ENCODE measurements around the gene GTPBP1.

The GTPBP1 gene

GRCh38 chr22:38727530-38728451 lies 22.0 kb downstream of the GTPBP1 start:
- DNase-seq: no peak

GRCh38 chr22:38728871-38729796 lies 23.4 kb downstream of the GTPBP1 start:
- no peak for DNase-seq

GRCh38 chr22:38729946-38730345 lies 24.2 kb downstream of the GTPBP1 start:
- DNase-seq: no peak

DNA sequence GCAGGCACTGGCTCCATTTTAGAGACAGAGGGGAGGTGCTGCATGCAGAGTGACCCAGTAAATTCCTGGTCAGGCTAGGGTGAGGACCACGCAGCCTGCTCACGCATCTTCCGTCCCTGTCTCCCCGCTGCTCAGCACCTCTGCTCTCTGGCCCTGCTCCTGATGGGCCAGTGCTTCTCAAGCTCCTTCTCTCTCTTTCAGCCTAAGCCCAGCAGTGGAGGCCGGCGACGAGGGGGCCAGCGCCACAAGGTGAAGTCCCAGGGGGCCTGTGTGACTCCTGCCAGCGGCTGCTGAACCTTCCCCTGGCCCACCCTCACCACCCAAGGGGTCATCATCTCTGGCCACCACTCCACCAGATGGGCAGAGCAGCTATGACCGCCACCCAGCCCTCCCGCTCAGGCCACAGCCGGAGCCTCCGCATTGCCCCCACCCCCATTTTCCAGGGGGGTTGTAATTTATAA lies 24.7 kb downstream of the GTPBP1 start:
- DNase-seq: no peak

GRCh38 chr22:38731703-38732161 lies 26.0 kb downstream of the GTPBP1 start:
- no peak for DNase-seq

- DNase-seq: no peak
Measured at GRCh38 chr22:38732251-38732815, 26.6 kb downstream of the GTPBP1 start.

- peak in 1 of 2 donors; percentile 65 for DNase-seq
Measured at GRCh38 chr22:38733329-38733723, 27.6 kb downstream of the GTPBP1 start.

GRCh38 chr22:38733724-38734381 lies 28.1 kb downstream of the GTPBP1 start:
- peak; percentile 89 to 93 for DNase-seq

DNA sequence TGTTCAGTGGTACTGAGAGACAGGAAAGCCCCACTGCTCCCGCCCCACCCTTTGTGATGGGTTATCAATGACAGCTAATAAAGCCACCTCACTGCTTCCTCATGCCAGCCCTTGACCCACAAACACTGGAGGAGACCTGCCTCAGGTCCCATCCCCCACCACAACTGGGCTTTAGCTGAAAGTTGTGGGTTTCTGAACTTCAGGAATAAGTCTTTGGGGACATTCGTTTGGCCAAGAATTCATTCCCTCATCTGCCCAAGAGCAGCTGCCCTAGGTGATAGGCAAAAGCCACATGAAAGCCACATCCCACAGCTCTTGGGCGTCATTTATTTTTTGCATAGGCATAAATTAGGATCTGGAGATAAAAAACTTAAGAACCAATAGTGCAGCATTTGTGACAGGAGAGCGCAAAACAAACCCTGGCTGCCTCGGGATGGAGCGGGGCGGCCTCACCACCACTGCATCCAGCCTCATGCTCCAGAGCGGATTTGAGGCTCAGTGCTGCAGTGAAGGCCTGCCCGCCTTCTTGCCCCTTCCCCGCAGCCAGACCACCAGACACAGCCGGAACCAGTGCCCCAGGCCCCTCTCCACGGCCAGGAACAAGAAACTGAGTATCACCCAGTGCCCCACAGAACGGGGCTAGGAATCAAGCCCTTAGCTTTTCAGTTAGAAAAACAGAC lies 28.8 kb downstream of the GTPBP1 start:
- no peak for DNase-seq

DNA sequence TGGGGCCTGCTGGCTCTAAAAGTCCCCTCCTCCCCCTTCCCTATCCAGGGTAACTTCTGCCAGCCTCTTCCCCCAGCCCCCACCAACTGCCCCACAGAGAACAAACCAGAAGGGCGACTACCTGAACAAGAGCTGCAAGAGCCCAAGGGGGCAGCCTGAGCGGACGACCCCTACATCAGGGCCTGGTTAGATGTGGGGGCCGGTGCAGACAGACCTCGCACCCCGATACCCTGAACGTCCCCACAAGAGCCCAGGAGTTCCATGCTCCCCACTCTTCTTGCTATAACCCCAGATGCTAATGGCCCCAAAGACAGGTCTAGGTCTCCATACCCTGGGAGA lies 29.4 kb downstream of the GTPBP1 start:
- DNase-seq: no peak

GRCh38 chr22:38735465-38736256 lies 29.9 kb downstream of the GTPBP1 start:
- peak in 1 of 2 donors; percentile 29 for DNase-seq

- no peak for DNase-seq
Measured at GRCh38 chr22:38736257-38736570, 30.5 kb downstream of the GTPBP1 start.

- DNase-seq: no peak
Measured at GRCh38 chr22:38737302-38738060, 31.7 kb downstream of the GTPBP1 start.

GRCh38 chr22:38738475-38739070 lies 32.8 kb downstream of the GTPBP1 start:
- DNase-seq: no peak

DNA sequence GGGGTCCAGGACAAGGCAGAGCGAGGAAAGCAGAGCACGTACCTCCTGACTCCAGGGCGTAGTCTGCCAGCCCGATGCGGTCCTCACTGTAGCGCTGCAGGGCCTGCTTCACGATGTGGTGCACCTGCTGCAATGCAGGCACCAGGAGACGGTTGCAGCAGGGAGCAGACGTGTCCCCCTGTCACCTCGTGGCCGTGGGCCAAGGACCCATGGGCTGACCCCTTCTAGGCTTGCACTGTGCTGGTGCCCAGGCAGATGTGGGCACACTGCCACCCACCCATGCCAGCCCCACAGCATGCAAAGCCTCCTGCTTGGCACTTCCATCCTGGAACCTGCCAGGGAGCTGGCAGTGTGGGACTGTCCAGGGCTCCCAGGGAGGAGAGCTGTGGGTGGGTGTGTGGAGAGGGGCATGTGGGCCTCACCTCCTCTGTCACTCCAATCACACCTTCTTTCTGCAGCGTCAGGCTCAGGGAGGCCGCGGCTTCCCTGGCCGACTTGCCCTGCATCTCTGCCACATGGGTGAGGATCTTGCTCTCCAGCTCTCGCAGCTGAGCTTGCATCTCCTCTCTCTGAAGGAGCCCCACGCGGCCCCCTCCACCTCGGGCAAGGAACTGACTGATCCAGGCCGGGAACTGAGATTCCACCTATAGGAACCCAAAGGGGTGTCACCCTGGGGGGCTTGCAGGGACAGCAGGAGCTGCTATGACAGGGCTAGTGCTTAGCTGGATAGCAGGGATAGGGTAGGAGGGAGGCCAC lies 33.7 kb downstream of the GTPBP1 start:
- DNase-seq: no peak

- no peak for DNase-seq
Measured at GRCh38 chr22:38740116-38740723, 34.5 kb downstream of the GTPBP1 start.

GRCh38 chr22:38740754-38741153 lies 35.0 kb downstream of the GTPBP1 start:
- DNase-seq: no peak

GRCh38 chr22:38741166-38741565 lies 35.4 kb downstream of the GTPBP1 start:
- no peak for DNase-seq

- DNase-seq: no peak
Measured at GRCh38 chr22:38741576-38741975, 35.8 kb downstream of the GTPBP1 start.

All from hippocampal formation (tissue), 2 donors.